GM21423 (cell line): ENCODE data around the gene PRAMEF27.
"Not testable (repeated sequence)": the region's sequence is repeated elsewhere in the genome, so short reads cannot be mapped to it uniquely, and the experiment has no call there.

Experiments
- ATAC-seq: cut with Tn5 transposase; IDR thresholded peaks from one replicate; pipeline ENCODE4 v1.9.1; 2021; ENCODE audit warnings: mild to moderate bottlenecking, moderate library complexity; ENCODE audit not compliant: unreplicated experiment

The PRAMEF27 gene

DNA sequence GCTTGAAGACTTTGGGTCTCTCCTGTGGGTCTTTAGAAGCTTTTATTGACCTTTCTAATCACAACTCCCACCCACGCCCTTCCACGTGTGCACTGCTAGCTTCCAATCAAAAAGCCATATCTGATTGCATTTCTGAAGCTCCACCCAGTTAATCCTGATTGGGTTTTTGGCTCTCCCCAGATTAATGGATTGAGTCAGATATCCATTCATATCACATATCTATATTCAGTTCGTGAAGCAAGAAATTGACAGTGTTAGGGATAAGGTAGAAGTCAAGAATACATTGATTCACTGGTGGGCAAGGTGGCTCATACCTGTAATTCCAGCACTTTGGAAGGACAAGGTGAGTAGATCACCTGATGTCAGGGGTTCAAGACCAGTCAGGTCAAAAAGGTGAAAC lies at the start of gene PRAMEF27:
Gene PRAMEF27, minus strand, starts transcription at position 101 of the 400 bp plus-strand sequence. CDS start 2,916 bp downstream, outside the sequence.
- not testable (repeated sequence) for ATAC-seq

DNA sequence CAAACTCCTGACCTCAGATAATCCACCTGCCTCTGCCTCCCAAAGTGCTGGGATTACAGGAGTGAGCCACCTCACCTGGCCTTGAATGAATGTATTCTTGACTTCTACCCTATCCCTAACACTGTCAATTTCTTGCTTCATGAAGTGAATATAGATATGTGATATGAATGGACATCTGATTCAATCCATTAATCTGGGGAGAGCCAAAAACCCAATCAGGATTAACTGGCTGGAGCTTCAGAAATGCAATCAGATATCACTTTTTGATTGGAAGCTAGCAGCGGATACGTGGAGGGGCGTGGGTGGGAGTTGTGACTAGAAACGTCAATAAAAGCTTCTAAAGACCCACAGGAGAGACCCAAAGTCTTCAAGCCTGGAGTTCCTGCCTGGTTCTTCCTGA lies 14.1 kb upstream of the PRAMEF27 start, which contains the start of gene PRAMEF25:
Gene PRAMEF25, plus strand, starts transcription at position 301 of the 400 bp plus-strand sequence. CDS start 2,920 bp downstream, outside the sequence.
- ATAC-seq = not testable (repeated sequence)

DNA sequence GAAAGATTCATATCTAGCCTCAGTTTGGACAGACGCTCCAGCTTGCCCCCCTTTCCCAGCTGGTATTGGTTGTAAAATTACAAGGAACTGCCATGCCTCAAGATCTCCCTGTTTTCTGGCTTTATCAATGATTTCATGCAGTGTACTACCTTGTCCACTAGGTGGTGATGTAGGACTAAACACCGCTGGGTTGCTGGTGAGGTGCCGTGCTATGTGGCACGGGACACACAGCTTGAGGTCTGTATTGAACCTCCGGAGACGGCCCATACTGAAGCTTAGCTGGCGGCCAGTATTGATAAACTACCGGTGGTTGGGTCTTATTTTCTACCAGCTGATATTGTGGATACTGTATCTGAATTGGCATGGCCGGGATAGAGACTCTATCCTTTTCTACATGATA lies 36.5 kb downstream of the PRAMEF27 start:
- not testable (repeated sequence) for ATAC-seq

DNA sequence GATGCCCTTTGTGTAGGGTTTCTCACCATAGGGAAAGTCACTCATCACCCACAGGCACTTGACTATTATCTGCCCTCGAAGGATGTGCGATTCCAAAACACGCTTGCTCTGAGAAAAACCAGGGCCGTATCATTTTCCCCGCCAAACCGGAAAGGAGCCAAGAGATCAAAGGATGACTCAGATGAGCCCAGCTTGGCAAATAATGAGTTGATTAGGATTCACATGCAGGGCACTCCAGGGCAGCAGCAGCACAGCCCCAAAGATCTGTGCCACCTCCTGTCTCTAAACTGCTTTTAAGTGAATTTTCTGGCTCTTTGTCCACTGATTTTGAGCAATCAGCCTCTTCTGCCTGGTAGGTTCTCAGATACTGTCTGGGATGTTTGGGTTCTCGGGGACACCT lies 44.4 kb downstream of the PRAMEF27 start:
- not testable (repeated sequence) for ATAC-seq

DNA sequence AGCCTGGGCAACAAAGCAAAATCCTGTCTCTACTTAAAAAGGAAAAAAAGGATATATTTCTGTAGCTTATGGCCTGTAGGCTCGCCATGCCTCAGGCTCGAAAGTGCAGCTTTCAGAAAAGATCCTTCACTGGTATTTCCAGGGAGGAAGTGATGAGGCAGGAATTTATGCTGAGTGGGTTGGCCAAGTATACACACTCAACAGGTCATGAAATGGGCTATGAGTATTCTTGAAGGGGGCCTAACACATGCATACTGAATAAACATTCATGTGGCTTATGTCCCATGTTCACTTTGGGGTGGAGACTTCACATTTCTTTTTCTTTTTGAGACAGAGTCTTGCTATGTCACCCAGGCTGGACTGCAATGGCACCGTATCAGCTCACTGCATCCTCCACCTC lies 47.0 kb downstream of the PRAMEF27 start:
- ATAC-seq = not testable (repeated sequence)

DNA sequence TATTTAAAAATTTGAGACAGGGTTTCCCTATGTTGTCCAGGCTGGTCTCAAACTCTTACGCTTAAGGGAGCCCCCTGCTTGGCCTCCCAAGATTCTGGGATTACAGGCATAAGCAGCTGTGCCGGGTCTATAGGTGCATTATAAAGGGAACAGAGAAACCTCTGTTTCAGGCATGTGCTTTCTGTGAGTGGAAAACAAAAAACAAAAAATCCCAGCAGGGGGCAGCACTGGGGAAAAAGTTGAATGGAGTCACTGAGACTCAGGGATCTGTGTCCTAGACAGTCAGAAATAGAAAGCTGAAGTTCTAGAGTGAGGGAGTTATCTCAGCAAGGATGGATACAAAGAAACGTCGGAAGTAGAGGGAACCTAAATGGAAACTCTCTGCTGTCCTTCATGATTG lies 50.6 kb downstream of the PRAMEF27 start:
- ATAC-seq = not testable (repeated sequence)
